ENCODE data around the gene UCK2. TPM values are rescaled to one million over a fixed set of nuclear protein-coding genes. Genes with fewer than 3 reads are reported as not detected.

UCK2 gene
- total and polyA plus RNA-seq, 2 of the 8 experiments (the other 6 are each of a cell fraction or from before 2014, with no cell fraction given), result 103 to 109 TPM

GRCh38 chr1:165924117-165924516, 96.7 kb downstream of the UCK2 start:
- POLR2A ChIA-PET (ENCODE audit: partially characterized antibody), result no interaction called here
- no peak overlapping the region for H3K18ac ChIP-seq (ENCODE audit: extremely low read depth, low read length)
- no peak overlapping the region for H2BK120ac ChIP-seq (replicated peaks; ENCODE audit: low read depth, low read length)
- no peak overlapping the region for H2BK5ac ChIP-seq (ENCODE audit: low read depth, low read length)
- no peaks in the 10 kb centered on the region for H3K27me3 ChIP-seq (replicated peaks in 1 of 4; ENCODE audit: control insufficient read depth in 3 of 4, extremely low read depth in 1 of 4, insufficient read depth in 3 of 4, low read length in 3 of 4)
- H3K9me3 ChIP-seq (ENCODE audit: insufficient read depth in 2 of 2, low read depth in 1 of 2, low read length in 1 of 2), result no peaks in the 10 kb centered on the region
- H3K27ac ChIP-seq (ENCODE audit: low read depth, low read length), result no peak overlapping the region
- WGBS, 2 experiments (ENCODE audit: extremely low coverage in 1 of 2, insufficient coverage in 1 of 2, insufficient read length in 1 of 2, insufficient replicate concordance in 2 of 2, low coverage in 1 of 2, low lambda C conversion rate in 2 of 2, missing lambda C conversion rate in 1 of 2), result 82% methylated on average over 11 of the region's 11 CpGs; no CpG with 5 or more reads in 1 of the 2 experiments
- H3K79me2 ChIP-seq (ENCODE audit: control insufficient read depth in 1 of 2, insufficient read depth in 2 of 2, low read length in 2 of 2), result no peaks in the 10 kb centered on the region
- CTCF ChIA-PET (ENCODE audit: partially characterized antibody), result interaction anchor here (0.6 to 7.9 kb wide), 38 partner anchors 10 to 921 kb away, joined by 3 to 75 read pairs (median 4); no protein-coding TSS in a partner anchor
- H3K4me2 ChIP-seq (ENCODE audit: insufficient read depth in 1 of 2, low read depth in 2 of 2, low read length in 2 of 2), result no peak overlapping the region
- no peaks in the 10 kb centered on the region for H3K36me3 ChIP-seq (ENCODE audit: control insufficient read depth in 2 of 4, insufficient read depth in 4 of 4, low read length in 3 of 4)
- no peak overlapping the region for H2AK5ac ChIP-seq (ENCODE audit: low read depth, low read length)
- no peaks in the 10 kb centered on the region for H3K23me2 ChIP-seq (ENCODE audit: low read depth, low read length)
- no peak overlapping the region for H3K56ac ChIP-seq (replicated peaks; ENCODE audit: insufficient read length, low read depth, low read length)
- no peak overlapping the region for H2BK12ac ChIP-seq (ENCODE audit: low read depth, low read length)
- no peak overlapping the region for H3K9ac ChIP-seq (replicated peaks in 1 of 4; ENCODE audit: extremely low read depth in 1 of 4, low read depth in 3 of 4, low read length in 3 of 4)
- no peak overlapping the region for H4K5ac ChIP-seq (ENCODE audit: insufficient read length, low read depth, low read length)
- no peak overlapping the region for H2BK20ac ChIP-seq (ENCODE audit: low read length)
- H3K4me1 ChIP-seq (replicated peaks in 1 of 4; ENCODE audit: control insufficient read depth in 3 of 4, insufficient read depth in 4 of 4, low read length in 3 of 4), result no peaks in the 10 kb centered on the region
- no peak overlapping the region for H4K91ac ChIP-seq (replicated peaks; ENCODE audit: insufficient read length, low read length)
- H3K23ac ChIP-seq (ENCODE audit: insufficient read length), result no peak overlapping the region
- H3K14ac ChIP-seq (ENCODE audit: insufficient read length), result no peak overlapping the region
- no peak for FAIRE-seq
- H4K20me1 ChIP-seq (replicated peaks in 1 of 2; ENCODE audit: control insufficient read depth in 1 of 2, insufficient read depth in 2 of 2, low read length in 2 of 2), result no peaks in the 10 kb centered on the region
- DNase-seq (ENCODE audit: low read depth in 1 of 2, low spot score in 2 of 2), result no peak
- H3K4ac ChIP-seq (replicated peaks; ENCODE audit: insufficient read length, low read depth, low read length), result no peak overlapping the region
- no peak overlapping the region for H3K4me3 ChIP-seq (ENCODE audit: extremely low read depth in 1 of 4, insufficient read depth in 2 of 4, low read depth in 3 of 4, low read length in 4 of 4)
- H2BK15ac ChIP-seq (ENCODE audit: low read length), result no peak overlapping the region
- H2AFZ ChIP-seq (ENCODE audit: low read length), result no peak overlapping the region
- no peak overlapping the region for H4K8ac ChIP-seq (ENCODE audit: extremely low read depth, insufficient read depth, low read length)
- H3K79me1 ChIP-seq (ENCODE audit: low read depth, low read length), result no peaks in the 10 kb centered on the region
- TF ChIP-seq BCL11A (IDR thresholded peaks at IDR 0.05; ENCODE audit: low read depth in 2 of 2, low read length in 2 of 2) (no peak), BACH1 (IDR thresholded peaks at IDR 0.05; ENCODE audit: low read length) (no peak), SIN3A (conservative IDR thresholded peaks at IDR 0.05 in 1 of 2, IDR thresholded peaks at IDR 0.05 in 1 of 2; ENCODE audit: low read depth in 1 of 2, low read length in 2 of 2) (no peak), ZNF274 (IDR thresholded peaks at IDR 0.05; ENCODE audit: borderline replicate concordance, extremely low read depth, low read length) (no peak), BRCA1 (IDR thresholded peaks at IDR 0.05; ENCODE audit: low read depth, low read length) (no peak), CBX8 (IDR thresholded peaks at IDR 0.05; ENCODE audit: borderline replicate concordance, low read depth, low read length) (no peak), SP1 (IDR thresholded peaks at IDR 0.05; ENCODE audit: low read depth, low read length) (no peak), SP4 (IDR thresholded peaks at IDR 0.05; ENCODE audit: low read length) (no peak), ASH2L (IDR thresholded peaks at IDR 0.05; ENCODE audit: low read length) (no peak), SP2 (IDR thresholded peaks at IDR 0.05; ENCODE audit: low read length) (no peak), PHF8 (conservative IDR thresholded peaks at IDR 0.05; ENCODE audit: low read depth, low read length) (no peak), CBX5 (IDR thresholded peaks at IDR 0.05; ENCODE audit: low read depth, low read length) (no peak)
- TF ChIP-seq, protein P1, sequence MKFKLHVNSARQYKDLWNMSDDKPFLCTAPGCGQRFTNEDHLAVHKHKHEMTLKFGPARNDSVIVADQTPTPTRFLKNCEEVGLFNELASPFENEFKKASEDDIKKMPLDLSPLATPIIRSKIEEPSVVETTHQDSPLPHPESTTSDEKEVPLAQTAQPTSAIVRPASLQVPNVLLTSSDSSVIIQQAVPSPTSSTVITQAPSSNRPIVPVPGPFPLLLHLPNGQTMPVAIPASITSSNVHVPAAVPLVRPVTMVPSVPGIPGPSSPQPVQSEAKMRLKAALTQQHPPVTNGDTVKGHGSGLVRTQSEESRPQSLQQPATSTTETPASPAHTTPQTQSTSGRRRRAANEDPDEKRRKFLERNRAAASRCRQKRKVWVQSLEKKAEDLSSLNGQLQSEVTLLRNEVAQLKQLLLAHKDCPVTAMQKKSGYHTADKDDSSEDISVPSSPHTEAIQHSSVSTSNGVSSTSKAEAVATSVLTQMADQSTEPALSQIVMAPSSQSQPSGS (IDR thresholded peaks at IDR 0.05; ENCODE audit: low read length), result no peak
- TF ChIP-seq, protein P2, sequence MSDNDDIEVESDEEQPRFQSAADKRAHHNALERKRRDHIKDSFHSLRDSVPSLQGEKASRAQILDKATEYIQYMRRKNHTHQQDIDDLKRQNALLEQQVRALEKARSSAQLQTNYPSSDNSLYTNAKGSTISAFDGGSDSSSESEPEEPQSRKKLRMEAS (IDR thresholded peaks at IDR 0.05), result no peak

All from H1 (cell line).